Endothelial cell of umbilical vein (primary cell): ENCODE measurements around the gene MLLT1. TPM values are rescaled to one million over a fixed set of nuclear protein-coding genes. Genes with fewer than 3 reads are reported as not detected.

Source experiments
- BruUV-seq: library from RNA; stranded (reverse); fragments of 400-500 nt; replicated peaks from 2 replicates; lab custom pipeline; 2021; lab: Mats Ljungman, UMichigan
- CTCF ChIA-PET: fragments of 300-600, 350-600 bp; sonication (Branson Sonifier 250); formaldehyde crosslinking; loops from one replicate; lab custom pipeline; 2021; ENCODE audit warnings: antibody characterized with exemption, inconsistent platforms; lab: Charles Lee
- POLR2A ChIA-PET: fragments of 300-600, 350-600 bp; sonication (Branson Sonifier 250); formaldehyde crosslinking; loops from one replicate; lab custom pipeline; 2021; ENCODE audit warnings: antibody characterized with exemption, inconsistent platforms; lab: Charles Lee
- DNase-seq: peaks from one replicate; pipeline ENCODE4 v3.0.0-alpha.2; 2011; ENCODE audit warnings: low read depth, low spot score
- FAIRE-seq: peaks from 2 replicates; lab custom pipeline; 2011; peaks lifted over from hg19 to GRCh38; lab: Jason Lieb, UNC
- H2AFZ ChIP-seq: 2 replicates; pipeline ENCODE4 v1.6.0; 2012; ENCODE audit warnings: low read depth, low read length, control low read depth, inconsistent platforms
- H3K27ac ChIP-seq: 2 replicates; pipeline ENCODE4 v1.5.1; 2011; ENCODE audit warnings: low read depth, mild to moderate bottlenecking, control low read depth, low read length, moderate library complexity; ENCODE audit not compliant: insufficient read depth
- H3K27me3 ChIP-seq, 2 experiments: 2 replicates each; pipeline versions ENCODE4 v1.6.0 to v1.6.1; 2011; ENCODE audit warnings: low read length in 2 of 2, mixed read lengths in 1 of 2; ENCODE audit not compliant: control insufficient read depth in 2 of 2, insufficient read depth in 2 of 2
- H3K36me3 ChIP-seq, 2 experiments: 2 replicates in 1 of 2; 3 replicates in 1 of 2; pipeline ENCODE4 v1.5.1; 2011; ENCODE audit warnings: low read length in 2 of 2, mild to moderate bottlenecking in 1 of 2, moderate library complexity in 1 of 2; ENCODE audit not compliant: control insufficient read depth in 2 of 2, insufficient read depth in 2 of 2; ENCODE audit errors: extremely low read depth in 1 of 2
- H3K4me1 ChIP-seq: 3 replicates; pipeline ENCODE4 v1.5.1; 2011; ENCODE audit warnings: mild to moderate bottlenecking, low read length; ENCODE audit not compliant: control insufficient read depth, insufficient read depth; ENCODE audit errors: extremely low read depth
- H3K4me2 ChIP-seq: 2 replicates; pipeline ENCODE4 v1.6.1; 2011; ENCODE audit warnings: low read length, control low read depth, mixed read lengths; ENCODE audit not compliant: insufficient read depth
- H3K4me3 ChIP-seq, 3 experiments: fragments of 200-600 bp in 1 of 3; sonication (generic), shearing (Covaris generic) in 1 of 3; replicated peaks in 1 of 3; 2 replicates each; pipeline ENCODE4 v1.5.1; 2011 to 2016; ENCODE audit warnings: control low read depth in 3 of 3, low read length in 3 of 3, mild to moderate bottlenecking in 2 of 3, inconsistent platforms in 1 of 3, low read depth in 1 of 3, moderate library complexity in 1 of 3; ENCODE audit not compliant: insufficient read depth in 1 of 3
- H3K79me2 ChIP-seq: 2 replicates; pipeline ENCODE4 v1.6.0; 2012; ENCODE audit warnings: low read length, inconsistent platforms; ENCODE audit not compliant: control insufficient read depth, insufficient read depth
- H3K9ac ChIP-seq: replicated peaks from 2 replicates; pipeline ENCODE3; 2011; ENCODE audit warnings: low read length, control low read depth; ENCODE audit not compliant: insufficient read depth; ENCODE audit errors: extremely low read depth
- H3K9me1 ChIP-seq: replicated peaks from 3 replicates; pipeline ENCODE4 v1.6.0; 2011; ENCODE audit warnings: mild to moderate bottlenecking, low read length; ENCODE audit not compliant: control insufficient read depth, insufficient read depth; ENCODE audit errors: extremely low read depth
- H3K9me3 ChIP-seq: replicated peaks from 2 replicates; pipeline ENCODE4 v1.5.1; 2012; ENCODE audit warnings: low read length, inconsistent platforms; ENCODE audit not compliant: control insufficient read depth, insufficient read depth
- H4K20me1 ChIP-seq: replicated peaks from 2 replicates; pipeline ENCODE3; 2011; ENCODE audit warnings: mild to moderate bottlenecking, low read length; ENCODE audit not compliant: control insufficient read depth, insufficient read depth; ENCODE audit errors: extremely low read depth
- CTCF ChIP-seq, 2 donors: IDR thresholded peaks; 1 replicate in 1 of 2; 2 replicates in 1 of 2; pipeline ENCODE4 v1.5.1; 2011; ENCODE audit warnings: low read length in 2 of 2, mild to moderate bottlenecking in 2 of 2, moderate library complexity in 2 of 2, control low read depth in 1 of 2, inconsistent platforms in 1 of 2, low read depth in 1 of 2; ENCODE audit not compliant: insufficient read depth in 1 of 2; ENCODE audit errors: extremely low read depth in 1 of 2
- FOS ChIP-seq: IDR thresholded peaks from 2 replicates; pipeline ENCODE4 v1.6.1; 2011; ENCODE audit warnings: mild to moderate bottlenecking, low read length, moderate library complexity, borderline replicate concordance; ENCODE audit not compliant: insufficient read depth
- JUN ChIP-seq: IDR thresholded peaks from 2 replicates; pipeline ENCODE4 v1.6.1; 2011; ENCODE audit warnings: borderline replicate concordance, low read depth; ENCODE audit not compliant: insufficient read length, insufficient read depth
- MYC ChIP-seq: IDR thresholded peaks from one replicate; pipeline ENCODE4 v1.6.1; 2011; ENCODE audit warnings: mild to moderate bottlenecking, low read depth, low read length
- POLR2AphosphoS5 ChIP-seq: IDR thresholded peaks from 2 replicates; pipeline ENCODE4 v1.6.1; 2012; ENCODE audit warnings: low read depth, mild to moderate bottlenecking, control low read depth, low read length, moderate library complexity; ENCODE audit not compliant: insufficient read depth
- dilution Hi-C: fragments of 300-500 bp; cut with MboI; formaldehyde crosslinking; loops from one replicate; pipeline ENCODE4 v1.15.0; 2019; ENCODE audit warnings: low sequenced_read_pairs; ENCODE audit not compliant: extremely low pct_ligation_motif_present
- intact Hi-C: fragments of 100-400 bp; cut with micrococcal nuclease; formaldehyde crosslinking; loops from one replicate; pipeline ENCODE4 v1.10.0; 2022
- polyA plus RNA-seq, 4 experiments: library from polyadenylated mRNA; depleted of rRNA in 3 of 4; stranded (reverse) in 3 of 4; unstranded in 1 of 4; fragments of >200 nt; gene quantifications; 2 replicates each; pipeline versions ENCODE4 v1.2.1 to v1.2.3, GENCODE V29; 2011 to 2012; ENCODE audit warnings: missing spikeins in 1 of 4
- total RNA-seq: library from RNA; stranded (reverse); gene quantifications from 2 replicates; pipeline ENCODE4 v1.2.3, GENCODE V29; 2021
- TF ChIP-seq, protein P1 (sequence below): IDR thresholded peaks from 2 replicates; pipeline ENCODE4 v1.6.1; 2011; ENCODE audit not compliant: insufficient read depth, insufficient read length

The MLLT1 gene
- total and polyA plus RNA-seq, 2 donors (not counting 3 experiments of a cell fraction or from before 2014, with no cell fraction given) = 43.9 to 84.8 TPM

DNA sequence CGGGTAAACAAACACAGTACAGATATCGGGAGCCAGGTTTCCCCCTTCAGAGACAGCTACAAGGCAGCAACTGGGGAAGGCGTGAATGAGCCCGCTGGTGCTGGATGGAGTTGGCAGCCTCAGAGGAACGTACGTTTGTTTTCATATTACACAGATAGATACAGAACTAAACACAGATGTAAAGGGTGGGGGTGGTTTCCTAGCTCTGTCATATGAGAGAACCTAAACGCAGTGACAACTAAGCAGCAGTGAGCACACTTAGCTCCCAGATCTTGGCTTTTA, 32.8 kb downstream of the MLLT1 start:
- DNase-seq = no peak
- no peak overlapping the region for H3K4me2 ChIP-seq
- no peaks in the 10 kb centered on the region for H3K9me1 ChIP-seq
- dilution Hi-C loops (no loop called here), intact Hi-C loops (no loop called here)
- no peak overlapping the region for H3K27ac ChIP-seq
- H3K4me1 ChIP-seq = peaks cover 36% of the 10 kb centered on the region
- no peak overlapping the region for H2AFZ ChIP-seq
- BruUV-seq = no TSS peak
- FAIRE-seq = no peak
- TF ChIP-seq, protein P1, sequence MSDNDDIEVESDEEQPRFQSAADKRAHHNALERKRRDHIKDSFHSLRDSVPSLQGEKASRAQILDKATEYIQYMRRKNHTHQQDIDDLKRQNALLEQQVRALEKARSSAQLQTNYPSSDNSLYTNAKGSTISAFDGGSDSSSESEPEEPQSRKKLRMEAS = no peak
- TF ChIP-seq JUN = no peak
- TF ChIP-seq FOS = no peak
- no peak for TF ChIP-seq POLR2AphosphoS5
- TF ChIP-seq MYC = no peak
- TF ChIP-seq CTCF (IDR thresholded peaks at IDR 0.05; ENCODE audit: extremely low read depth in 1 of 2, insufficient read depth in 1 of 2, low read depth in 1 of 2, low read length in 2 of 2) = no peak
- H3K79me2 ChIP-seq = peaks cover 84% of the 10 kb centered on the region
- peaks cover 0 to 5% of the 10 kb centered on the region in 2 experiments for H3K36me3 ChIP-seq
- H3K4me3 ChIP-seq = no peak overlapping the region
- no peaks in the 10 kb centered on the region for H4K20me1 ChIP-seq
- ChIA-PET CTCF (interaction anchor here (0.7 kb wide), 1 partner anchor 24 kb away, joined by 3 read pairs; no protein-coding TSS in a partner anchor), POLR2A (interaction anchor here (0.6 kb wide), 1 partner anchor 13 kb away, joined by 5 read pairs; no protein-coding TSS in a partner anchor)
- no peaks in the 10 kb centered on the region for H3K9me3 ChIP-seq
- no peak overlapping the region for H3K9ac ChIP-seq
- no peaks in the 10 kb centered on the region for H3K27me3 ChIP-seq
